Prostate gland (tissue), 2 donors: ENCODE results near the gene IGFL2. TPM values are rescaled to one million over a fixed set of nuclear protein-coding genes. Genes with fewer than 3 reads are reported as not detected.
A peak's percentile ranks its signal among the peaks of the same experiment; 100 is the strongest.

Source experiments
- DNase-seq: peaks from one replicate; pipeline ENCODE4 v3.0.0-alpha.2; 2019; ENCODE audit warnings: low spot score
- H3K27ac ChIP-seq, 2 donors: fragments of 200-600 bp; sonication (generic); 2 replicates each; pipeline ENCODE4 v1.5.1; 2017 to 2019
- H3K27me3 ChIP-seq: fragments of 200-600 bp; sonication (generic); replicated peaks from 2 replicates; pipeline ENCODE4 v1.5.1; 2019; ENCODE audit not compliant: insufficient read depth
- H3K36me3 ChIP-seq, 2 donors: fragments of 200-600 bp; sonication (generic); 1 replicate in 1 of 2; 2 replicates in 1 of 2; pipeline versions ENCODE4 v1.5.1 to v1.8.1; 2017 to 2019
- H3K4me1 ChIP-seq: fragments of 200-600 bp; sonication (generic); replicated peaks from 2 replicates; pipeline ENCODE4 v1.5.1; 2019
- H3K4me3 ChIP-seq, 2 donors: fragments of 200-600 bp; sonication (generic); 2 replicates each; pipeline ENCODE4 v1.5.1; 2017 to 2019
- H3K9me3 ChIP-seq: fragments of 200-600 bp; sonication (generic); 2 replicates; pipeline ENCODE4 v1.5.1; 2017
- CTCF ChIP-seq, 4 experiments: fragments of 200-600 bp in 2 of 4; fragments of 450-650 bp in 2 of 4; sonication (generic) in 2 of 4; IDR thresholded peaks; 1 replicate in 3 of 4; 2 replicates in 1 of 4; pipeline ENCODE4 v1.5.1; 2016 to 2019; ENCODE audit warnings: antibody characterized with exemption in 4 of 4, mild to moderate bottlenecking in 2 of 4, moderate library complexity in 2 of 4
- POLR2A ChIP-seq: fragments of 450-650 bp; IDR thresholded peaks from one replicate; pipeline ENCODE4 v1.6.1; 2016; ENCODE audit warnings: antibody characterized with exemption, mild to moderate bottlenecking
- POLR2AphosphoS5 ChIP-seq: sonication (generic); formaldehyde crosslinking; IDR thresholded peaks from one replicate; pipeline ENCODE4 v1.6.1; 2017; ENCODE audit warnings: antibody characterized with exemption
- WGBS: methylation state at CpG from one replicate; pipeline ENCODE4 v1.1.5; 2018; 5-methylcytosine and 5-hydroxymethylcytosine counted together
- intact Hi-C: fragments of 100-400 bp; cut with DNase I; formaldehyde crosslinking; loops from one replicate; pipeline ENCODE4 v1.14.2; 2022
- total RNA-seq, 2 donors: library from RNA; depleted of rRNA; stranded (reverse); fragments of >200 nt; gene quantifications; one replicate each; pipeline ENCODE4 v1.1.0, GENCODE V29; 2016

IGFL2 gene
- total RNA-seq, 2 donors from 2014 or later, result 2.7 TPM; not detected in 1

- DNase-seq, result no peak
- H3K4me3 ChIP-seq, result no peak overlapping the region
- no peaks in the 10 kb centered on the region for H3K9me3 ChIP-seq
- no peak for TF ChIP-seq POLR2A
- no peak for TF ChIP-seq CTCF (IDR thresholded peaks at IDR 0.05)
- TF ChIP-seq POLR2AphosphoS5, result no peak
- no peaks in the 10 kb centered on the region for H3K27me3 ChIP-seq
- no peaks in the 10 kb centered on the region for H3K4me1 ChIP-seq
- WGBS, result 70% methylated on average over 4 of the region's 4 CpGs
- H3K36me3 ChIP-seq, result no peaks in the 10 kb centered on the region
- intact Hi-C loops, result no loop called here
- peak overlapping the region; percentile 33 to 48 for H3K27ac ChIP-seq
Measured at GRCh38 chr19:46132508-46133100, 15.4 kb upstream of the IGFL2 start.

GRCh38 chr19:46133101-46133627 lies 14.9 kb upstream of the IGFL2 start:
- peak overlapping the region; percentile 33 to 48 for H3K27ac ChIP-seq
- DNase-seq, result peak; percentile 67
- WGBS, result 34% methylated on average over 6 of the region's 6 CpGs

GRCh38 chr19:46133777-46134241 lies 14.2 kb upstream of the IGFL2 start:
- Histone ChIP-seq H3K27ac (peak overlapping the region; percentile 13 to 44), H3K36me3 (no peaks in the 10 kb centered on the region), H3K27me3 (no peaks in the 10 kb centered on the region), H3K4me3 (no peak overlapping the region), H3K4me1 (no peaks in the 10 kb centered on the region), H3K9me3 (no peaks in the 10 kb centered on the region)
- DNase-seq, result no peak
- no peak for TF ChIP-seq CTCF (IDR thresholded peaks at IDR 0.05)
- no peak for TF ChIP-seq POLR2A
- TF ChIP-seq POLR2AphosphoS5, result no peak
- WGBS, result 90% methylated on average over 1 of the region's 1 CpG
- intact Hi-C loops, result no loop called here

More at GRCh38 chr19:46133101-46133627, 14.9 kb upstream of the IGFL2 start:
- intact Hi-C loops, result no loop called here
- TF ChIP-seq CTCF (IDR thresholded peaks at IDR 0.05) (no peak), POLR2A (no peak), POLR2AphosphoS5 (peak; percentile 81)
- no peaks in the 10 kb centered on the region for H3K27me3 ChIP-seq
- H3K9me3 ChIP-seq, result no peaks in the 10 kb centered on the region
- H3K4me1 ChIP-seq, result no peaks in the 10 kb centered on the region
- no peaks in the 10 kb centered on the region for H3K36me3 ChIP-seq
- no peak overlapping the region for H3K4me3 ChIP-seq

- Histone ChIP-seq H3K9me3 (no peaks in the 10 kb centered on the region), H3K4me3 (no peak overlapping the region), H3K27me3 (no peaks in the 10 kb centered on the region), H3K36me3 (no peaks in the 10 kb centered on the region), H3K27ac (no peak overlapping the region), H3K4me1 (no peaks in the 10 kb centered on the region)
- intact Hi-C loops, result no loop called here
- TF ChIP-seq POLR2A (no peak), CTCF (IDR thresholded peaks at IDR 0.05) (no peak), POLR2AphosphoS5 (no peak)
- no peak for DNase-seq
Measured at GRCh38 chr19:46134527-46134926, 13.5 kb upstream of the IGFL2 start.

- H3K9me3 ChIP-seq, result no peaks in the 10 kb centered on the region
- intact Hi-C loops, result no loop called here
- H3K4me1 ChIP-seq, result no peaks in the 10 kb centered on the region
- WGBS, result 89% methylated on average over 4 of the region's 4 CpGs
- H3K27me3 ChIP-seq, result no peaks in the 10 kb centered on the region
- no peak overlapping the region for H3K4me3 ChIP-seq
- H3K27ac ChIP-seq, result no peak overlapping the region
- DNase-seq, result no peak
- no peaks in the 10 kb centered on the region for H3K36me3 ChIP-seq
- TF ChIP-seq POLR2A (no peak), POLR2AphosphoS5 (no peak), CTCF (IDR thresholded peaks at IDR 0.05) (no peak)
Measured at GRCh38 chr19:46137915-46138473, 10.0 kb upstream of the IGFL2 start.
